Raji (cell line): ENCODE data around the gene UBE2A.

Experiments
- POLR2A ChIP-seq: IDR thresholded peaks from 2 replicates; pipeline ENCODE4 v1.6.1; 2011; ENCODE audit warnings: low read depth, low read length, control low read depth; ENCODE audit not compliant: insufficient read depth

The UBE2A gene

DNA sequence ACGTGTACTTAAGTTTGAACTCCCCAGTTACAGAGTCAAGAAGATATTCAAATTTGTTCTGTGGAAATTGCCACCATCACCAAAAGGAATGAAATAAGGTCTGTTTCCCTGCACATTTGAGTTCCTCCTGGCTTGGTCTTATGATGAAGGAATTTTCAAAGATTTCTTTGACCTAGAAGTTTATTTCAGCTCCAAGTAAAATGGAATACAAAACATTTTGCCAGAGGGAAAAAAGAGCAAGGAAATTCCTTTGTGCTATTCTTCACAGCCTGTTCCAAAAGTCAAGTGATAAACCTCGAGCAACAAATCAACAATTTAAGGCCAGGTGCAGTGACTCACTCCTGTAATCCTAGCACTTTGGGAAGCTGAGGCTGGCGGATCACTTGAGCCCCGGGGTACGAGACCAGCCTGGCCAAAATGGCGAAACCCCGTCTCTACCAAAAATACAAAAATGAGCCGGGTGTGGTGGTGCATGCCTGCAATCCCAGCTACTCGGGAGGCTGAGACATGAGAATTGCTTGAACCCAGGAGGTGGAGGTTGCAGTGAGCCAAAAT lies 28.4 kb downstream of the UBE2A start:
- no peak for TF ChIP-seq POLR2A

DNA sequence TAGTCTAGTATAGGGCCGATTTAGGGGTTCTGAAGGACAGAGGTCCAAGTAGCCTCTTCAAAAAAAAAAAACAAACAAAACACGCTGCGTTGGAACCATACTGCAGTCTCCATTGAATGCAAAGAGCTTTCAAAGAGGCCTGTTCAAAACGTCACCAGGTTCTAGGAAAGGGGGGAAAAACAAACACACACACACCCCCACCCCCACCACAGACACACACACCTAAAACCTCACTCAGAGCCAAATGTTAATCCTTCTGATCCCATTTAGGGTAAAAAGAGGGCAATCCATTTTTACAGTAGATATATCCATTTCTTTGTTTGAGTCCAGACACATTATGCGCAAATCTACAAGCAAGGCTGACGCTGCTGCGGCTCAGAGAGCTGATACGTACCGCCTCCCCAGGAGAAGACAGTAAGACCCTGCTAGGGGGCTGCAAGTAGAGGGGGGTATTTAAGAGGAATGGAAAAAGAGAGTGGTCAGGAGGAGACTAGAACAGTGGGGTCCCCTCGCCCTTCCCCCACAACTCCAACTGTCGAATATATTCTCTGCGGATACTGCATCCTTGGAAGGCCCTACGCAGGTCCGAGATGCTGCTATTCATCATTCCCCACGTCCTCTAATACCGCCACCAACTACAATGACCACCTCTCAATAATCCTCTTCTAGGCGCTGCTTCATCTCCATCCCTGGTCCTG lies 30.6 kb downstream of the UBE2A start:
- TF ChIP-seq POLR2A: no peak

DNA sequence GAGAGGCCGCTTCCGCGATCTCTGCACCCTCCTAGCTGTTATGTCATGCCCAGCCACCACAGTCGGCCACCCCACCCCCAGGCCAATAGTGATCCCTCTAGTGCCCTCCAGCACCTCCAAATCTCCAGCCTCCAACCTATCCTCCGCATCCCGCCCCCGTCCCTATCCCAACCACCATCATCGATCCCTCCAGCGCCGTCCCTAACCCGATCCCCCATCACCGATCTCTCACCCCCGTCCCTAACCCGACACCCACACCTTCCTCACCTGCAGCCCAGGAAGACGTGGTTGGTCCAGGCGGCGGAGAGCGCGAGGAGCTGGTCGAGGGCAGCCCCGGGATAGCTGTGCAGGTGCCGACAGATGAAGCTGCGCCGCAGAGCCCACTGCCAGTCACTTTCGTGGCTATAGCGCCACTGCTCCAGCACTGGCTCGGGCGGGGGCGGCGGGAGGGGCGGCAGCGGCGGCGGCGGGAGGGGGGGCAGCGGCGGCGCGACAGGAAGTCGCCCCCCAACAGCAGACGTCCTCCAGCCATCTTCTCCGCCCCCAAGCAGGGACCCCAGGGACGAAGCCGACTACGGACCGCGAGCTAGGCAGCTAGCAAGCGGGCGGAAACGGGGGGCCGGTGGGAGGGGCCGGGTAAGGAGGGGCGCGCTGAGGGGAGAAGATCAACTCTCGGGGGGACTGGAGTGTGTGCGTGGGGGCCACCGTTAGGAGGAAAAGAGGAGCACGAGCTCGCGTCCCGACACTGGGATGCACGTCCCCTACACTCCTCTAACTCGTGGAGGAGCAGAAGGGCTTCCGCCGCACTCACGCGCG lies 31.3 kb downstream of the UBE2A start:
- TF ChIP-seq POLR2A: no peak

DNA sequence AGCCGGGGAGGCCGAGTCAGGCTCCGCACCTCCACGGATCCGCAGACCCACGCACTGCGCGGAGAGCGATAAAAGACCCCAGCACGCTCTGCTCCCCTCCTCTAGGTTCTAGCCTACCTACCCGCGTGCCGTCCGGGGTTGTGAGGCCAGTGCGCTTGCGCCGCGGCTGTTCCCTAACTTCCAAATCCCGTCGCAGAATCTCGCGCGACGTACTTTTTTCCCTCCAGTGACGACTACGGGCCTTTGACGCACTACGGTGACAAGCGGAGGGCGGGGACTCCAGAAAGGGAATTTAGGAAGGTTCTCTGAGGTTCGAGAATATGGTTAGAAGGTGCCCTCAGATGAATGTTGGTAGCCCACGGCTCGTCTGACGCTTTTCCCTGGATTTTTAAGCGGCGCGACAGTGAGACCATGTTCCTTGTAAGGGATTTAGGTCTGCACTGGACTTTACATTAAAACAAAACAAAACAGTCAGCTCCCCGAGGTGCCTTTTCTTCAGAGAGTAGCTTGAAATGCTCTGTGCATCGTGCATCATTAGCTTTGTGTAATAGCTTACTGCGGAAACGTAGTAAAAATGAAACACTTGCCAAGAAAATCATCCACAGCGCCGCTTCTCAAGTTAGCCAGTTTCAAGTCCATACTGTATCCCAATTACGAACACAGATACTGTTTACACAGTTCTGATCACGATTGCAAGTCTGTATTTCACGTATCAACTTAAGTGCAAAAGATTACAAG lies 32.1 kb downstream of the UBE2A start, which contains the start of gene NKRF:
TSS of gene NKRF (minus strand) at position 145 of the 738 bp plus-strand sequence.
- TF ChIP-seq POLR2A: peak; percentile 94

DNA sequence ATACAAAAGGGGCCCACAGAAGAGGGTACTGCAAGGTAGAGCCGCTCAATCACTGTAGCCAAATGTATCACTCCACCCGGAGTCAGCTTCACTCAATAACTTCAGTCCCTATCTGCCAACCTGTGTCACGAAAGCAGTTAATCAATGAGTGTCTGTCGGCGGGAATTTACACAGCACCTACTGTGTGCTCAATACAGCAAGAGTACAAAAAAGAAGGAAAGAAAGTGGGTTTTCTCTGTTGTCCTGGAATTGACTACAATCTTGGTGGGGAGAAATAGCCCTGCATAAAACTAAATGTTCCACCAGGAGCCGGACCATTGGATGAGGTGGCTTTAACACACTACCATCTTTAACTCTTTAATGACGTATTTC lies 32.6 kb downstream of the UBE2A start:
- no peak for TF ChIP-seq POLR2A

DNA sequence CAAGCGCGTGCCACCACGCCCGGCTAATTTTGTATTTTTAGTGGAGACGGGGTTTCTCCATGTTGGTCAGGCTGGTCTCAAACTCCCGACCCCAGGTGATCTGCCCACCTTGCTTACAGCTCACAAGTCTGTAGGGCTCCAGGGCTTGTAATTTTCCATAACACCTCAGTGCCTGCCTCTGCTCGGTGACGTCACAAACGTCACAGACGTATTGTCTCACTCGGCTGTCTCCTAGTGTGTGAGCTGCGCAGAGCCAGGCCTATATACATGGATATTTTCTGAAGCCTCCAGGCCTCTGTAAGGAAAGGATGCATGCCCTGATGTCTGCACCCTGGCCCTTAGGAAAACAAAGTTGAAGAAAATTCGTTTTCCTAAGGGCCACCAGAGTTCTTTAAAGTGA lies 40.4 kb downstream of the UBE2A start:
- no peak for TF ChIP-seq POLR2A

DNA sequence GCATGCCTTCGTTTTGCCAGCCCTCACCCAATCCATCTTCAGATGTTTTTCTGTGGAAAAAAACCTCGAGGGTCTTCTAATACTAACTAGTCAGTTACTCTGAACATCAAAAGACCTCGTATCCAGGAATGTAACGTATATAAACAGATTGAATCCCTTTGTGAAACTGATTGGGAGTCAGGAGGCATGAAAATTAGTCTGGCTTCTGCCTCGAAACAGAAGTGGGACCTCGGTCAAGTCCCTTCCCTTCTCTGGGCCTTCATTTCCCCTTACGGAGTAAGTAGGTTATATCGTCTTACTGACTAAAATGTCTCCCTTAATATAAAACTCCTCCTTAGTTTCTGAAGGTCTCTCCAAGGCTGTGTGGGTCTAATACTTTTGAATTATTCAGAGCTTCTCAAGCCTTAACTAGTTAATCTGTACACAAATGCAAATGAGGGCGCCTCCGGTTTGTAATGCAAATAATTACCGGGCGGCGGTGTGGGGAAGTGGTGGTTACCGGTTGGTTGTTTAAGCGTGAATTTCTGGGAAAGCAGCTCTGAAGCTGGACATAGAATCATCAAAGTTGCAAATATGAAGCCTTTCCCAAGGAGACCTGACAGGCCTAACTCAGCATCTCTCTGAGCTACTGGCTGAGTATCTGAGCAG lies 43.3 kb downstream of the UBE2A start:
- no peak for TF ChIP-seq POLR2A

DNA sequence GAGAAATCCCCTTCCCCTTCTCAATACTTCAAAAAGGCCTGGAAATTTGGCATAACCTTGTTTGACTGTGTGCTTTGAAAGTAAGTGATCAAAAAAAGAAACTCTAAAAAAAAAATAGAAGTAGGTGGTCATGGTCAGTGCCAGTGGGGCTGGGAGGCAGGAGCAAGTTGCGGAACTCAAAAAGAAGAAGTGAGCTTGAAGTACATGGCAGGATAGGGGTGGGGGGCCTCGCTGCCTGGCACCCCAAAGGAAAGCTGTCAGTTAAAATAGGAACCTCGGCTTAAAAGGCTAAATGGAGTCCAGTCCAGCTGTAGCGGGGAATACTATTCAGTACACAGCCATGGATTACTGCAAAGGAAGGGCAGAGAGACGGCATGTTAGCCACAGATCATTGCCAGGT lies 44.1 kb downstream of the UBE2A start:
- no peak for TF ChIP-seq POLR2A

DNA sequence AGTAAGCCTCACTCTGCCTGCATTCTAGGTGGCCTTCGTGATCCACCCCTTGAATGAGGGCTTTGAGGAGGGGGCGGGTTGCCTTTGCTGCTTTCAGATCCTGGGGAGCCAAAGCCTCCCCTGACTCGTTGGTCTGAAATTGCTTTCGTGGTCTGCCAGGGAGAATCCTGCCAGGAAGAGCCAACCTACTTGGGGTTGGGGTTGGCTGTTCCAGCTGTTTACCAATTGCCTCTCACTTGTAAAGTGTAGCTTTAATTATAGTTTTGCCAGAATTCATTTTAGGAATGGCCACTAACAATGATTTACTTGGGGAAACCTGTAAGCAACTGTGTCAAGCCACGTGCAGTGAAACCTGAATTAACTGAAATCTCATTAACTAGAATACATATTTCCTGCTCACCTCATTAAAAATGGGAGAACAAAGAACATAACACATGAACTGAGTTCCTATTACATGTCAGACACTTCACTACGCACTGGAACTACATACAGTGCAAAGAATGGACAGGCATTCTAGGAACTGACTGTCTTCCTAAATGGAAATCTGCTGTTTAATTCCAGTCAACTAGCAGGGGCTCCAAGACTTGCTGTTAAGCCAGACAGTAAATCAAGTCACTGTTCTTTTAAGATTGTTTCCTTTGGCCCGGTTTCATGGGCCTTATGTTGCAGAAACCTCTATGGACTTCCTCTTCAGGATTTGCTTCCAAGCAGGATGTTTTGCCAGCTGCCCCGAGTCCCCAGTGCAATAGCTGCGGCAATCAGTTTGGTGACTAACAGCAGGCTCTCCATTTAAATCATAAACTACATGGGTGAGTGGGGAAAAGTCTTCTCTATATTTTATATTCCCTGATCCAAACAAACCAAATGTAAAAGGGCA lies 48.2 kb downstream of the UBE2A start:
- no peak for TF ChIP-seq POLR2A

DNA sequence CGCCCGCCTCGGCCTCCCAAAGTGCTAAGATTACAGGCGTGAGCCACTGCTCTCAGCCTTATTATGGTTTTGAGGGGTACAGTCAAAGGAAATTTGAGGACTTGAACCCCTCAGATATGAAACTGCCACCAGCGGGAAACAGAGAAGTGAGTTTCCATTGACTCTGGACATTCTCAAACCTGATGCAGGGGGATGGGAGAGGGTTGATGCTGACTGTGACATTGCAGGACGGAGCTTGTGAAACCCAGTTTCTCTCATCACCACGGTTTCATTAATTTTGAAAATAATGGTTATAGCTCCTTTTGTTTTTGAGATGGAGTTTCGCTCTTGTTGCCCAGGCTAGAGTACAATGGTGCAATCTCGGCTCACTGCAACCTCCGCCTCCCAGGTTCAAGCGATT lies 50.1 kb downstream of the UBE2A start:
- no peak for TF ChIP-seq POLR2A

DNA sequence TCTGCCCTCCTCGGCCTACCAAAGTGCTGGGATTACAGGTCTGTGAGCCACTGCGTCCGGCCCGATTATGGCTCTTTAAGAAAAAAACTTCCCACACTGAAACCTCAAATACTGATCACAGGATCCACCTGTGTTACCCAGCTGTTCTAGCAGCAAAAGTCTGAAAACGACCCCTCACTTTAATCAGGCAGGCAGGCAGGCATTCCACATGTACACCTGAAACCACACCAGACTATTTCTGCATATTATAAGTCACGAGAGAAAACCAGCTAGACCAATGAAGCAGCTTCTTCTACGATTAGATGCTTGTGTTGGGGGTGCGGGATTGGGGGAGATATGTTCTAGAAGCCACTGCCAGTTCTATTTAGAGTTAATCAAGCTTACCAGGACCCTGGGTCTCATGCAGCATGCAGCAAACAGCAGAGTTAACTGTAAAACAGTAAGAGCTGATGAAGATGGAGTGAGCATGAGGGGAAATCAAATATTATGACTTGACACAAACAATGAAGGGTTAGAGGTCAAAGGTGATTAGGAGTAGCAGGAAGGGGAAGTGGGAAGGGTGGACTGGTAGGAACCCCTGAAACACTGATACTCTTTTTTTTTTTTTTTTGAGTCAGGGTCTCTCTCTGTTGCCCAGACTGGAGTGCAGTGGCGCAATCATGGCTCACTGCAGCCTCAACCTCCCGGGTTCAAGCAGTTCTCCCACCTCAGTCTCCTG lies 50.7 kb downstream of the UBE2A start:
- TF ChIP-seq POLR2A: no peak

DNA sequence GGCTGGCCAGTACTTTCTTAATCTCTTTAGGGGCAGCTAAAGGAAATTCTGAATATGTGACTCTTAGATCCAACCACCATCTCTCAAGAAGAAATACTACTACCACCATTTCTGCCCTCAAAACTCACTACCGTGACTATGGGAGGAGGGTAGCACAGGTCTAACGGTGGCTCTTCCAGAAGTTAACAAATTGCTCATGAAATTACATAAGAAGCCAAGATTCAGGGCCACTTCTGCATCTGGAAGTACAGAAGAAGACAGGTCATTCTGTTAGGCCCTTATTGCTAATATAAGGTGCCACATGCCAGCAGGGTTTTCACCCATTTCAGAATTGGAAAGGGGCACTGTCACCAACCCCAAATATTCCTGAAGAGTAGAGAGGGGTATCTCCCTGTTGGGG lies 51.5 kb downstream of the UBE2A start:
- no peak for TF ChIP-seq POLR2A
